GM10248 (cell line): Measurements from ENCODE around the gene FHIT.

ENCODE experiments used
- CTCF ChIA-PET: fragments of 300-600 bp; sonication (Branson Sonifier 250); formaldehyde crosslinking; extraction: SDS; loops from one replicate; lab custom pipeline; 2021; ENCODE audit warnings: antibody characterized with exemption; lab: Yijun Ruan, JAX
- POLR2A ChIA-PET: fragments of 350-650 bp; sonication (Branson Sonifier 250); formaldehyde crosslinking; extraction: SDS; loops from one replicate; lab custom pipeline; 2020; ENCODE audit warnings: antibody characterized with exemption; lab: Yijun Ruan, JAX
- DNase-seq: peaks from one replicate; pipeline ENCODE4 v3.0.0; 2012; ENCODE audit errors: extremely low spot score
- CTCF ChIP-seq: IDR thresholded peaks from 2 replicates; pipeline ENCODE4 v1.5.1; 2012; ENCODE audit warnings: mild to moderate bottlenecking, low read depth; ENCODE audit errors: extremely low read depth, missing control alignments, control extremely low read depth

FHIT gene

GRCh38 chr3:59879031-59879581 is 1372.1 kb downstream of the FHIT start:
- no peak for TF ChIP-seq CTCF
- CTCF ChIA-PET = interaction anchor here (0.9 kb wide), 1 partner anchor 21 kb away, joined by 3 read pairs; no protein-coding TSS in a partner anchor
- POLR2A ChIA-PET = no interaction called here
- DNase-seq = no peak

GRCh38 chr3:59878038-59878427 is 1373.2 kb downstream of the FHIT start:
- TF ChIP-seq CTCF = no peak
- ChIA-PET POLR2A (no interaction called here), CTCF (interaction anchor here (0.9 kb wide), 1 partner anchor 20 kb away, joined by 3 read pairs; no protein-coding TSS in a partner anchor)
- DNase-seq = no peak

GRCh38 chr3:59877263-59878037 is 1373.8 kb downstream of the FHIT start:
- POLR2A ChIA-PET = no interaction called here
- TF ChIP-seq CTCF = no peak
- DNase-seq = no peak
- CTCF ChIA-PET = interaction anchor here (1.2 kb wide), 1 partner anchor 8 kb away, joined by 3 read pairs; no protein-coding TSS in a partner anchor

GRCh38 chr3:59876533-59877062 is 1374.7 kb downstream of the FHIT start:
- CTCF ChIA-PET = interaction anchor here (1.2 to 3.3 kb wide), 2 partner anchors 9 to 19 kb away, joined by 3 to 14 read pairs; no protein-coding TSS in a partner anchor
- POLR2A ChIA-PET = no interaction called here
- TF ChIP-seq CTCF = no peak
- no peak for DNase-seq

DNA sequence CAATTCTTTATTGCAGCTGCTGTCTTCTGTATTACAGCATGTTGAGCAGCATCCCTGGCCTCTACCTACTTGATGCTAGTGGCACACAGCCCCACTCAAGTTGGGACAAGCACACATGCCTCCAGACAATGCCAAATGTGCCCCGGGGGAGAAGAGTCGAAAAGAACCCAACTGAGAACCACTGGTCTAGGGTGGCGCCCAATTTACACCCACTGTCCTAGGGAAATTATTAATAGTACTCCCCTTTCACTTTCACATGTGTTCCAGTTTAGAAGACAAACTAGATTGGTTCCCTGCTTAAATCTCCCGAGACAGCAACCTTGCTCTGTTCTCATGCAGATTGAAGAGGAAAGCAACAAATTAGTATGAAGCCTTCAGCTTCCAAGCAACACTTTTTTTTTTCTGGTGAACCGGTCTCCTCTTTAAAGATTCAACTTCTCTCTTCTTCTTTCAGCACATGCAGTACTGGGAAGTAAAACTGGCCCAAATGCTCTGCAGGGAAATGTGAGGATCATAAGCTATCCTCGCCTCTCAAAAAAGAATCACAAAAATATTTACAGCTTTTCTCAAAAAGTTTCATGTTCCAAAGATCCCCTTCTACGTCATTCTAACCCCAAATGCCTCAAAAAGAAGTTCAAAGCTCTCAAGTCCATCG is 1377.5 kb downstream of the FHIT start:
- ChIA-PET POLR2A (no interaction called here), CTCF (interaction anchor here (3.3 kb wide), 1 partner anchor 16 kb away, joined by 14 read pairs; no protein-coding TSS in a partner anchor)
- TF ChIP-seq CTCF = no peak
- peak; percentile 22 for DNase-seq

DNA sequence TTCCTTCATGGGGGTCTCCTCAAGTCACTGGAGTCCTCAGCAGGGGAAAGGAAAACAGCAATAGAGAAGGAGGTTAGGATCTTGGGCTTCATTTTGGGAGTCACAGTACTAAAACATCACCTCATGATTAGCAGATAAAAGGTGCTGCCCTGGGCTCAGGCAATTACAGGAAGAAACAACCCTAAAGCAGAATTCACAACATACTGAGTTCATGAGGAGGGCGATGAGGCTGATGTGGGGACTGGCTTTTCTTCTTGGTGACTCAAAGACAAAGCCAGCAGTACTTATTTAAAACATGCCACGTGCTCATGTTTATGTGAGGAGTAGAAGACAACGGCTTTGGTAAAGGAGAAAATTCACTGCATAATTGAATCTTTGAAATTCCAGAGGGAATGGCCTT is 1379.1 kb downstream of the FHIT start:
- no peak for DNase-seq
- ChIA-PET CTCF (interaction anchor here (0.7 kb wide), 1 partner anchor 14 kb away, joined by 5 read pairs; no protein-coding TSS in a partner anchor), POLR2A (no interaction called here)
- no peak for TF ChIP-seq CTCF
